HCT116 (cell line): ENCODE measurements around the gene VSTM2L. TPM values are rescaled to one million over a fixed set of nuclear protein-coding genes. Genes with fewer than 3 reads are reported as not detected.

Source experiments
- ATAC-seq: fragments of 200-7000 bp; cut with Tn5 transposase; 2 replicates; pipeline ENCODE4 v1.9.1; 2020; ENCODE audit warnings: mild to moderate bottlenecking, moderate library complexity
- BruUV-seq: library from RNA; stranded (reverse); fragments of 400-500 nt; replicated peaks from 2 replicates; lab custom pipeline; 2021; lab: Mats Ljungman, UMichigan
- CTCF ChIA-PET: fragments of 300-600 bp; sonication (Branson Sonifier 250); formaldehyde crosslinking; loops from one replicate; lab custom pipeline; 2021; ENCODE audit warnings: antibody characterized with exemption; lab: Charles Lee
- POLR2A ChIA-PET: fragments of 300-600, 350-600 bp; sonication (Branson Sonifier 250); formaldehyde crosslinking; loops from one replicate; lab custom pipeline; 2021; ENCODE audit warnings: antibody characterized with exemption; lab: Charles Lee
- RAD21 ChIA-PET, 2 experiments: fragments of 300-600 bp; sonication (Branson Sonifier 250); formaldehyde crosslinking; loops; one replicate each; lab custom pipeline; 2023; ENCODE audit warnings: low total read pairs in 2 of 2; ENCODE audit not compliant: uncharacterized antibody in 2 of 2, unreplicated experiment in 2 of 2, low non-redundant PET in 1 of 2; lab: Charles Lee
- DNase-seq: peaks from one replicate; pipeline ENCODE4 v3.0.0-alpha.2; 2010; ENCODE audit warnings: low read depth, low spot score
- H2AFZ ChIP-seq: fragments of 200-600 bp; shearing (Covaris generic), sonication (generic); 2 replicates; pipeline ENCODE4 v1.6.1; 2017; ENCODE audit warnings: low read depth, mixed run types, mixed read lengths, antibody characterized with exemption, low read length; ENCODE audit not compliant: poor library complexity, severe bottlenecking
- H3K27ac ChIP-seq: 2 replicates; pipeline ENCODE4 v1.5.1; 2012; ENCODE audit warnings: low read depth, low read length
- H3K27me3 ChIP-seq: fragments of 200-600 bp; sonication (generic); 2 replicates; pipeline ENCODE4 v1.6.1; 2016; ENCODE audit warnings: mixed run types, low read length, mixed read lengths; ENCODE audit not compliant: insufficient read depth
- H3K36me3 ChIP-seq, 2 experiments: fragments of 200-500 bp in 1 of 2; fragments of 200-600 bp in 1 of 2; sonication (Bioruptor generic) in 1 of 2; sonication (generic) in 1 of 2; 2 replicates each; pipeline versions ENCODE4 v1.5.1 to v1.6.1; 2014 to 2016; ENCODE audit warnings: low read length in 2 of 2, inconsistent platforms in 1 of 2, mixed read lengths in 1 of 2, mixed run types in 1 of 2; ENCODE audit not compliant: insufficient read depth in 2 of 2, control insufficient read depth in 1 of 2
- H3K4me1 ChIP-seq, 2 experiments: fragments of 200-600 bp in 1 of 2; sonication (generic) in 1 of 2; 2 replicates each; pipeline versions ENCODE4 v1.5.1 to v1.6.1; 2012 to 2017; ENCODE audit warnings: low read length in 2 of 2, inconsistent platforms in 1 of 2, mild to moderate bottlenecking in 1 of 2, mixed read lengths in 1 of 2, mixed run types in 1 of 2, moderate library complexity in 1 of 2; ENCODE audit not compliant: insufficient read depth in 2 of 2, control insufficient read depth in 1 of 2
- H3K4me2 ChIP-seq: fragments of 200-600 bp; sonication (generic); 2 replicates; pipeline ENCODE4 v1.6.1; 2017; ENCODE audit warnings: mixed run types, low read length, mixed read lengths
- H3K4me3 ChIP-seq, 2 experiments: fragments of 200-600 bp in 1 of 2; sonication (generic) in 1 of 2; replicated peaks in 1 of 2; 2 replicates each; pipeline ENCODE4 v1.5.1; 2011 to 2016; ENCODE audit warnings: low read length in 2 of 2, control low read depth in 1 of 2, low read depth in 1 of 2, mild to moderate bottlenecking in 1 of 2, mixed read lengths in 1 of 2, mixed run types in 1 of 2
- H3K79me2 ChIP-seq: fragments of 200-600 bp; sonication (generic); 2 replicates; pipeline ENCODE4 v1.6.1; 2017; ENCODE audit warnings: mild to moderate bottlenecking, mixed run types, low read length, moderate library complexity, mixed read lengths; ENCODE audit not compliant: insufficient read depth
- H3K9ac ChIP-seq: fragments of 200-600 bp; sonication (generic); 2 replicates; pipeline ENCODE4 v1.6.1; 2016; ENCODE audit warnings: low read length, mixed read lengths
- H3K9me2 ChIP-seq: fragments of 200-600 bp; sonication (generic), shearing (Covaris generic); 2 replicates; pipeline ENCODE4 v1.6.1; 2017; ENCODE audit warnings: mixed run types, mild to moderate bottlenecking, moderate library complexity; ENCODE audit not compliant: insufficient read depth
- H3K9me3 ChIP-seq, 2 experiments: fragments of 200-500 bp in 1 of 2; fragments of 200-600 bp in 1 of 2; sonication (Bioruptor generic) in 1 of 2; sonication (generic) in 1 of 2; 2 replicates each; pipeline ENCODE4 v1.6.1; 2014 to 2017; ENCODE audit warnings: low read length in 2 of 2, mixed read lengths in 2 of 2, inconsistent platforms in 1 of 2, low read depth in 1 of 2, mild to moderate bottlenecking in 1 of 2, mixed run types in 1 of 2, moderate library complexity in 1 of 2; ENCODE audit not compliant: control insufficient read depth in 1 of 2, insufficient read depth in 1 of 2
- H4K20me1 ChIP-seq: fragments of 200-600 bp; sonication (generic), shearing (Covaris generic); 2 replicates; pipeline ENCODE4 v1.6.1; 2017; ENCODE audit warnings: mixed run types, mild to moderate bottlenecking, moderate library complexity; ENCODE audit not compliant: insufficient read depth
- CBX3 ChIP-seq: IDR thresholded peaks from 2 replicates; pipeline ENCODE4 v1.6.1; 2012; ENCODE audit warnings: low read depth
- CTCF ChIP-seq, 3 experiments: fragments of 200-600 bp in 1 of 3; sonication (generic) in 1 of 3; IDR thresholded peaks in 2 of 3; conservative IDR thresholded peaks in 1 of 3; 2 replicates each; pipeline ENCODE4 v1.5.1; 2012 to 2017; ENCODE audit warnings: low read depth in 2 of 3, low read length in 2 of 3, antibody characterized with exemption in 1 of 3, borderline replicate concordance in 1 of 3, control low read depth in 1 of 3, mild to moderate bottlenecking in 1 of 3, mixed read lengths in 1 of 3, mixed run types in 1 of 3, moderate library complexity in 1 of 3; ENCODE audit not compliant: insufficient read depth in 1 of 3
- EGR1 ChIP-seq: IDR thresholded peaks from 2 replicates; pipeline ENCODE4 v1.6.1; 2012; ENCODE audit warnings: low read depth
- EZH2 ChIP-seq: fragments of 200-600 bp; sonication (generic); IDR thresholded peaks from 2 replicates; pipeline ENCODE4 v1.6.1; 2017; ENCODE audit warnings: antibody characterized with exemption, mixed run types
- FOSL1 ChIP-seq: IDR thresholded peaks from 2 replicates; pipeline ENCODE4 v1.6.1; 2012; ENCODE audit warnings: low read depth
- JUND ChIP-seq: IDR thresholded peaks from 2 replicates; pipeline ENCODE4 v1.6.1; 2012
- POLR2A ChIP-seq: IDR thresholded peaks from 2 replicates; pipeline ENCODE4 v1.7.0; 2011; ENCODE audit warnings: borderline replicate concordance; ENCODE audit not compliant: insufficient read depth, insufficient read length; ENCODE audit errors: extremely low read depth
- POLR2AphosphoS5 ChIP-seq: IDR thresholded peaks from 2 replicates; pipeline ENCODE4 v1.6.1; 2011; ENCODE audit warnings: mild to moderate bottlenecking, low read depth, low read length, moderate library complexity
- SIN3A ChIP-seq: IDR thresholded peaks from 2 replicates; pipeline ENCODE4 v1.6.1; 2012; ENCODE audit warnings: low read depth
- SRF ChIP-seq: IDR thresholded peaks from 2 replicates; pipeline ENCODE4 v1.6.1; 2012; ENCODE audit warnings: low read depth
- TCF7L2 ChIP-seq: IDR thresholded peaks from 2 replicates; pipeline ENCODE4 v1.7.0; 2011; ENCODE audit warnings: borderline replicate concordance, inconsistent platforms; ENCODE audit not compliant: insufficient read depth, insufficient read length; ENCODE audit errors: extremely low read depth
- ZNF274 ChIP-seq: fragments of 200-500 bp; sonication (Bioruptor generic); IDR thresholded peaks from 2 replicates; pipeline ENCODE4 v1.6.1; 2014; ENCODE audit warnings: mild to moderate bottlenecking, low read depth, low read length, inconsistent platforms
- intact Hi-C: fragments of 100-400 bp; cut with micrococcal nuclease; formaldehyde crosslinking; loops from 2 replicates; pipeline ENCODE4 v1.10.0; 2022
- total RNA-seq: library from RNA; stranded (reverse); gene quantifications from one replicate; pipeline ENCODE4 v1.2.1, GENCODE V29; 2021; ENCODE audit not compliant: unreplicated experiment
- TF ChIP-seq, protein P1 (sequence below): IDR thresholded peaks from 2 replicates; pipeline ENCODE4 v1.6.1; 2012; ENCODE audit warnings: low read depth
- TF ChIP-seq, protein P2 (sequence below): IDR thresholded peaks from 2 replicates; pipeline ENCODE4 v1.6.1; 2011; ENCODE audit warnings: mild to moderate bottlenecking, low read length, moderate library complexity; ENCODE audit not compliant: insufficient replicate concordance; ENCODE audit errors: extremely low read depth

Gene VSTM2L
- total RNA-seq, 1 experiment from 2014 or later: 0.69 TPM

DNA sequence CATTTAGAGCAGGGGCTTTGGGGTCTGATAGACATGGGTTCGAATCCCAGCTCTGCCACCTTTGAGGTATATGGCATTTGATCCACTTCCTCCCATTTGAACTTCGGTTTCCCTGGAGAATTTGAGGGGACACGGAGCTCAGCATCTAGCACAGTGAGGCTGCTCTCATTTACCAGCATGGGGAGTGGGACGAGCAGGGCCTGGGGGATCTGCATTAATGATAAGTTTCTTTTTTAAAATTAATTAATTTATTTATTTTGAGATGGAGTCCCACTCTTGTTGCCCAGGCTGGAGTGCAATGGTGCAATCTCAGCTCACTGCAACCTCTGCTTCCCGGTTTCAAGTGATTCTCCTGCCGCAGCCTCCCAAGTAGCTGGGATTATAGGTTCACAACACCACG, 52.6 kb downstream of the VSTM2L start:
- BruUV-seq: no TSS peak
- no peaks in the 10 kb centered on the region for H3K9me2 ChIP-seq
- H3K4me3 ChIP-seq: no peak overlapping the region
- CTCF ChIA-PET: no interaction called here
- no peaks in the 10 kb centered on the region for H3K36me3 ChIP-seq
- RAD21 ChIA-PET: no interaction called here
- DNase-seq: no peak
- H3K9me3 ChIP-seq: no peaks in the 10 kb centered on the region
- H3K4me2 ChIP-seq: no peak overlapping the region
- no peak for ATAC-seq
- H3K4me1 ChIP-seq: no peaks in the 10 kb centered on the region
- no peak overlapping the region for H3K9ac ChIP-seq
- POLR2A ChIA-PET: no interaction called here
- peaks cover 8% of the 10 kb centered on the region; the same call in 1 of the 2 replicates for H3K27me3 ChIP-seq
- intact Hi-C loops: no loop called here
- no peaks in the 10 kb centered on the region for H3K79me2 ChIP-seq
- no peak overlapping the region for H3K27ac ChIP-seq
- no peaks in the 10 kb centered on the region for H4K20me1 ChIP-seq
- H2AFZ ChIP-seq: no peak overlapping the region
- no peak for TF ChIP-seq FOSL1
- TF ChIP-seq, protein P1, sequence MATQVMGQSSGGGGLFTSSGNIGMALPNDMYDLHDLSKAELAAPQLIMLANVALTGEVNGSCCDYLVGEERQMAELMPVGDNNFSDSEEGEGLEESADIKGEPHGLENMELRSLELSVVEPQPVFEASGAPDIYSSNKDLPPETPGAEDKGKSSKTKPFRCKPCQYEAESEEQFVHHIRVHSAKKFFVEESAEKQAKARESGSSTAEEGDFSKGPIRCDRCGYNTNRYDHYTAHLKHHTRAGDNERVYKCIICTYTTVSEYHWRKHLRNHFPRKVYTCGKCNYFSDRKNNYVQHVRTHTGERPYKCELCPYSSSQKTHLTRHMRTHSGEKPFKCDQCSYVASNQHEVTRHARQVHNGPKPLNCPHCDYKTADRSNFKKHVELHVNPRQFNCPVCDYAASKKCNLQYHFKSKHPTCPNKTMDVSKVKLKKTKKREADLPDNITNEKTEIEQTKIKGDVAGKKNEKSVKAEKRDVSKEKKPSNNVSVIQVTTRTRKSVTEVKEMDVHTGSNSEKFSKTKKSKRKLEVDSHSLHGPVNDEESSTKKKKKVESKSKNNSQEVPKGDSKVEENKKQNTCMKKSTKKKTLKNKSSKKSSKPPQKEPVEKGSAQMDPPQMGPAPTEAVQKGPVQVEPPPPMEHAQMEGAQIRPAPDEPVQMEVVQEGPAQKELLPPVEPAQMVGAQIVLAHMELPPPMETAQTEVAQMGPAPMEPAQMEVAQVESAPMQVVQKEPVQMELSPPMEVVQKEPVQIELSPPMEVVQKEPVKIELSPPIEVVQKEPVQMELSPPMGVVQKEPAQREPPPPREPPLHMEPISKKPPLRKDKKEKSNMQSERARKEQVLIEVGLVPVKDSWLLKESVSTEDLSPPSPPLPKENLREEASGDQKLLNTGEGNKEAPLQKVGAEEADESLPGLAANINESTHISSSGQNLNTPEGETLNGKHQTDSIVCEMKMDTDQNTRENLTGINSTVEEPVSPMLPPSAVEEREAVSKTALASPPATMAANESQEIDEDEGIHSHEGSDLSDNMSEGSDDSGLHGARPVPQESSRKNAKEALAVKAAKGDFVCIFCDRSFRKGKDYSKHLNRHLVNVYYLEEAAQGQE: no peak
- no peak for TF ChIP-seq ZNF274
- TF ChIP-seq SIN3A: no peak
- no peak for TF ChIP-seq TCF7L2
- no peak for TF ChIP-seq CBX3
- no peak for TF ChIP-seq EZH2
- no peak for TF ChIP-seq POLR2AphosphoS5
- no peak for TF ChIP-seq SRF
- TF ChIP-seq CTCF (IDR thresholded peaks at IDR 0.05 in 2 of 3, conservative IDR thresholded peaks at IDR 0.05 in 1 of 3; ENCODE audit: borderline replicate concordance in 1 of 3, insufficient read depth in 1 of 3, low read depth in 2 of 3, low read length in 2 of 3): no peak
- TF ChIP-seq EGR1: no peak
- TF ChIP-seq JUND: no peak
- TF ChIP-seq, protein P2, sequence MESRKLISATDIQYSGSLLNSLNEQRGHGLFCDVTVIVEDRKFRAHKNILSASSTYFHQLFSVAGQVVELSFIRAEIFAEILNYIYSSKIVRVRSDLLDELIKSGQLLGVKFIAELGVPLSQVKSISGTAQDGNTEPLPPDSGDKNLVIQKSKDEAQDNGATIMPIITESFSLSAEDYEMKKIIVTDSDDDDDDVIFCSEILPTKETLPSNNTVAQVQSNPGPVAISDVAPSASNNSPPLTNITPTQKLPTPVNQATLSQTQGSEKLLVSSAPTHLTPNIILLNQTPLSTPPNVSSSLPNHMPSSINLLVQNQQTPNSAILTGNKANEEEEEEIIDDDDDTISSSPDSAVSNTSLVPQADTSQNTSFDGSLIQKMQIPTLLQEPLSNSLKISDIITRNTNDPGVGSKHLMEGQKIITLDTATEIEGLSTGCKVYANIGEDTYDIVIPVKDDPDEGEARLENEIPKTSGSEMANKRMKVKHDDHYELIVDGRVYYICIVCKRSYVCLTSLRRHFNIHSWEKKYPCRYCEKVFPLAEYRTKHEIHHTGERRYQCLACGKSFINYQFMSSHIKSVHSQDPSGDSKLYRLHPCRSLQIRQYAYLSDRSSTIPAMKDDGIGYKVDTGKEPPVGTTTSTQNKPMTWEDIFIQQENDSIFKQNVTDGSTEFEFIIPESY: no peak
- TF ChIP-seq POLR2A: no peak
- TF ChIP-seq, all 23 proteins: peak for 0
